ENCODE measurements around the gene PPP1R1C.

PPP1R1C gene

GRCh38 chr2:182064019-182064778 is 78.5 kb downstream of the PPP1R1C start:
- DNase-seq, result no peak

GRCh38 chr2:182066400-182067087 is 80.9 kb downstream of the PPP1R1C start:
- peak in 1 of 5 experiments; percentile 24 for DNase-seq

DNA sequence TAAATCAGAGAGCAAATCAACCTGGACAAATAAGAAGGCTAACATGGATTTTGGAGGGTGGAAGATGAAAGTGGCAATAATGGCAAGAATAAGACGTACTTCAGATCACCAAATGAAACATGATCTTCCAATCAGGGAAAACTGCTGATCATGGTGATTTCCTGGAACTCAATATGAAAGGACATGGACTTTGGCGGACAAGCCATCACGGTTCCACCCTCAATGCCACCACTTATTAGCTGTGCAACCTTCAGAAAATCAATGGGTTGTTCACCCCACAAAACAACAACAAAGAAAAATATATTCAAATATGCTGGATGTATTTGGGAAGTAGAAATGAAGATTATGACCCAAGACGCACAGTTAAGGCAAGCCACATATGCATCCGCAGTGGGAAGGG is 81.7 kb downstream of the PPP1R1C start:
- DNase-seq, result no peak

- DNase-seq, result no peak
Observed at GRCh38 chr2:182068811-182069210, 83.2 kb downstream of the PPP1R1C start.

- no peak for DNase-seq
Observed at GRCh38 chr2:182069416-182069815, 83.8 kb downstream of the PPP1R1C start.

DNA sequence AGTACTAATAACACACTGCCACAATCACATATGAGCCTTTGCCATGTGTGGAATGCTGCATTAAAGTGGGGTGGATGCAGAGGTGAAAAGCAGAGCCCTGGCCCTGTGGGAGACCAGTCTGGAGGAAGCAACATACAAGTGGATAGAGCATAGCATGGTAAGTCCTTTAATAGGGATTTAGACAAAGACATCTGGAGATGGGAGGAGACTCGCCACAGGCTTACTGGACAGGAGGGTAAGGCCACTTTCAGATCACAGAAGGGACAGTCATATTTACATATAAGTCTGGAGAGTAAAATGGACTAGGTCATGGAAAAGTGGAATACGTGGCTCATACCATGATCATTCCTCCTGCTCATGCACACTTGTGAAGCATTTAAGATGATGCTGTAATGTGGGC is 84.3 kb downstream of the PPP1R1C start:
- no peak for DNase-seq

DNA sequence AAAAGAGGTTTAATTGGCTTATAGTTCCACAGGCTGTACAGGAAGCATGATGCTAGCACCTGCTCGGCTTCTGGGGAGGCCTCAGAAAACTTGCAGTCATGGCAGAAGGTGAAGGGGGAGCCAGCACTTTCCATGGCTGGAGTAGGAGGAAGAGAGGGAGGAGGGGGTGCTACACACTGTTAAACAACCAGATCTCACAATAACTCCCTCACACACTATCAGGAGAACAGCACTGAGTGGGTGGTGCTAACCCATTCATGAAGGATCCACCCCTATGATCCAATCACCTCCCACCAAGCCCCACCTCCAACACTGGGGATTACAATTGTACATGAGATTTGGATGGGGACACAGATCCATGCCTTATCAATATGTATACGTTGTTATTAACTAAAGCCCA is 85.1 kb downstream of the PPP1R1C start:
- no peak for DNase-seq

- DNase-seq, result no peak
Observed at GRCh38 chr2:182072861-182073260, 87.2 kb downstream of the PPP1R1C start.

DNA sequence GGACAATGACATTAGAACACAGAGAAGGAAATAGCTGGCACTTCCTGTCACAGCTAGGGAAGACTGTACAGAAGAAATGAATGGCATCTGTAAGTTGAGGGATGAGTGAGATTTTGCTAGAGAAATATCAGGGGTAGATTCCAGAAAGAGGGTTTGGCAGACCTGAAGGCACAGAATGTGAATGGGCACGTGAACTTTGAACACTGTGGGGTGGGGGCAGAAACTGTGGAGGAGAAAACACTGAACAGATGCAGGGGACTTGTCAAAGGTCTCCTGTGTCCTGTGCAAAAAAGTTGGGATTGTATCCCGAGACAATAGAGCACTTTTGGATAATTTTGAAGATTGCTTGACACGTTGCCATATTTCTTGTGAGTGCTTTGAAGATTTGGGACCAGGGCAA is 88.0 kb downstream of the PPP1R1C start:
- DNase-seq, result no peak

- DNase-seq, result no peak
Observed at GRCh38 chr2:182077023-182077422, 91.4 kb downstream of the PPP1R1C start.

- peak in 1 of 5 experiments; percentile 53 for DNase-seq
Observed at GRCh38 chr2:182077448-182078142, 91.9 kb downstream of the PPP1R1C start.

GRCh38 chr2:182078988-182079602 is 93.4 kb downstream of the PPP1R1C start:
- DNase-seq, result no peak

DNA sequence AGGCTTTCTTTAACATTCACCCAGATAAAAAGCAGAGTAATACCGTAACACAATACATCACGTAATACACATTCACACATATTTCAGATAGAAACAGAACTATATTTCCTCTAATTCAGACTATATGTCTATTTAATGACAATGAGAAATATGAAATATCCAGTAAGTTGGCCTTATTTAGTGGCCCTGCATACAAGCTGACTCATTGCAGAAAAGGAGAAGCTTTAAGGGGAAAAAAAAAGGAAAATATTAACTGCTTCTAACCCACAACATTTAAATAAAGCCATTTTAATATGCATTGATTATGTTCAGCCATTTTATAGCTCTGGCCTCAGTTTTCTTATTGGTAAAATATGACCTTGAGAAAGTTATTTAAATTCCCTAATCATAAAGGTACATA is 94.8 kb downstream of the PPP1R1C start:
- DNase-seq, result no peak

GRCh38 chr2:182081602-182082260 is 96.1 kb downstream of the PPP1R1C start:
- no peak for DNase-seq

- DNase-seq, result no peak
Observed at GRCh38 chr2:182088681-182089320, 103.1 kb downstream of the PPP1R1C start.

DNA sequence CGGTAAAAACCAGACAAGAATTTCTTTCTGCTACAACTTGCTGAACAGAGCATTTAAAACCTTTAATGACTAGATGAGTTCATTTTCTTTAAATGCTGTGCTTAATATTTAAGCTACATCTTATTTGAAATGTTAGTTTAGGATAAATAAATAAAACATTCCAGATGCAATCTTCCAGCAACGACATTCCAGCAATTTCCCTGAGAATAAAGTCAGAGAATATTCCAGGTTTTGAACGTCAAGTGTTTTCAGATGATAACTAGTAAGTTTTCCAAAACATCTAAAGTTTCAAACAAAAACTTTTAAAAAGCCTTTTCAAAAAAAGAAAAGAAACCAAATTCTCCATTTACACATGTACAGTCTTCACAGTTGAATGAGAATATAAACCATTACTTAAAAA is 104.8 kb downstream of the PPP1R1C start:
- DNase-seq, result no peak

GRCh38 chr2:182097571-182098164 is 112.0 kb downstream of the PPP1R1C start:
- DNase-seq, result no peak

DNA sequence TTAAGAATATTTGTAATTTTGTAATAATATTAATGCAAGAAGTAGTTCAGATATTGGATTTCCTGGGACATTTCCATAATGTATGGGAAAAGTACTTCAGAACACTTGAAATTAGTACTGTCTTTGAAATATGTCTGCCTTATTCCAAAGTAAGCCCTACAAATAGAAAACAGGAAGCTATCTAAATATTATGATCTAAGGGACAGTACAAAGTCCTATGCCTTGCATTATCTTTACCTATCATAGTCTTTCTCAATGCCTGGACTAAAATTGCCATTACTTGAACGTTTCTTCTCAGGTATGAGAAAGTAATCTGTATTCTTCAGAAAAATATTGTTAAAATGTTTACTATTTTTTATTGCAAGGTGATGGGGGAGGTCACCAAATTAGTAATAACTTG is 113.0 kb downstream of the PPP1R1C start:
- DNase-seq, result no peak

DNA sequence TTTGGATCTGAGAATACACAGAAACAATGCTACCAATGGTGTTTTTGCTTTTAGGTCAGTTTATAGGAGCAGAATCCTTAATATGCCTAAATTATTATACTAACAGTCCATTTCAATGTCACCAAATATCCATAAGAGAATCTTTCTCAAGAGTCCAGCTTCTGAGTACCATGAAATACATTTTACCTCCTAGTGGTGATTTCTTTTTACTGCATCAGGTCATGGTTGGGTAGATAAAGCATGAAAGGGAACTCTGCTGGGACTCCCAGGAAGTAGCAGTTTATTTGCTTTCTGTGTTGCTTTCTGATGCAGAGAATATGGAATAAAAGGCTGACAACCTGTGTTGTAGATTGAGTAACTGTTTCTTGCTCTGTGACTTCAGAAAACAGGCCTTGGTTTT is 115.6 kb downstream of the PPP1R1C start:
- peak in 1 of 5 experiments; percentile 1 for DNase-seq

GRCh38 chr2:182103526-182103925 is 117.9 kb downstream of the PPP1R1C start:
- no peak for DNase-seq

DNA sequence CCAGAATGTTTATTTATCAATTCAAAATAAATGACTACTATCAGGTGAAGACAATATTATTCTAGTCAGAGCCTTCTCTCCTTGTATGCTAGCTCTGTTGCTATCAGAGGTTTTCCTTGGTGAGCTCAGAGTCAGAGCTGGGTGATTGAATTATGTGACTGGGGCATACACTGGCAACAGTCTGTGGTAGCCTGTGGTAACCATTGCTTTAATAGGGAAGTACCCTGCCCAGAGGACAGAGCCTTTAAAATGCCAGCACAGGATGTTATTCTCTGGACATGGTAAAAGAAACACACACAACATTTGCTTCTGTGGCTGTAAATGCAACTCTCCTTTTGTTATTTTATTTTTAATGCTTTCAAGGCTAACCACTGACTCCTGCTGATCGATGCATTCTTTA is 124.7 kb downstream of the PPP1R1C start:
- DNase-seq, result no peak

GRCh38 chr2:182113334-182113733 is 127.7 kb downstream of the PPP1R1C start:
- DNase-seq, result no peak
